Thymus (tissue), 11 donors: Measurements from ENCODE around the gene STAMBP. TPM values are rescaled to one million over a fixed set of nuclear protein-coding genes. Genes with fewer than 3 reads are reported as not detected.

Source experiments
- DNase-seq, 9 donors: peaks; one replicate each; pipeline ENCODE4 v3.0.0-alpha.2; 2013; ENCODE audit warnings: low spot score in 9 of 9, low read depth in 6 of 9, missing footprints in 1 of 9
- H3K27ac ChIP-seq, 2 donors: one replicate each; pipeline ENCODE4 v1.5.1; 2013; ENCODE audit warnings: control low read depth in 1 of 2, low read depth in 1 of 2, low read length in 1 of 2, mild to moderate bottlenecking in 1 of 2, moderate library complexity in 1 of 2
- H3K27me3 ChIP-seq, 2 donors: one replicate each; pipeline ENCODE4 v1.5.1; 2013; ENCODE audit warnings: low read length in 1 of 2; ENCODE audit not compliant: control insufficient read depth in 2 of 2, insufficient read depth in 1 of 2
- H3K36me3 ChIP-seq, 2 donors: one replicate each; pipeline ENCODE4 v1.5.1; 2013; ENCODE audit warnings: low read length in 1 of 2, mild to moderate bottlenecking in 1 of 2, moderate library complexity in 1 of 2; ENCODE audit not compliant: control insufficient read depth in 2 of 2, insufficient read depth in 2 of 2
- H3K4me1 ChIP-seq, 2 donors: one replicate each; pipeline ENCODE4 v1.5.1; 2013; ENCODE audit warnings: low read length in 2 of 2; ENCODE audit not compliant: control insufficient read depth in 2 of 2, insufficient read depth in 2 of 2
- H3K4me3 ChIP-seq, 2 donors: one replicate each; pipeline ENCODE4 v1.5.1; 2013; ENCODE audit warnings: low read length in 2 of 2, control low read depth in 1 of 2, mild to moderate bottlenecking in 1 of 2
- H3K9me3 ChIP-seq, 2 donors: one replicate each; pipeline ENCODE4 v1.5.1; 2013; ENCODE audit warnings: low read length in 1 of 2, mild to moderate bottlenecking in 1 of 2; ENCODE audit not compliant: control insufficient read depth in 2 of 2, insufficient read depth in 1 of 2
- WGBS: extraction: QIAGEN DNeasy Blood & Tissue Kit; methylation state at CpG from one replicate; pipeline ENCODE4 v1.1.7; 2013; 5-methylcytosine and 5-hydroxymethylcytosine counted together
- polyA plus RNA-seq: library from polyadenylated mRNA; stranded (reverse); fragments of 200-250 nt; gene quantifications from one replicate; pipeline ENCODE4 v1.2.3, GENCODE V29; 2013
- total RNA-seq: library from RNA; stranded (reverse); fragments of 120-200 nt; gene quantifications from one replicate; pipeline ENCODE4 v1.2.4, GENCODE V29; 2013
- donor health status: healthy.

The STAMBP gene
- total and polyA plus RNA-seq, 2 donors, result 46.3 to 48.8 TPM

DNA sequence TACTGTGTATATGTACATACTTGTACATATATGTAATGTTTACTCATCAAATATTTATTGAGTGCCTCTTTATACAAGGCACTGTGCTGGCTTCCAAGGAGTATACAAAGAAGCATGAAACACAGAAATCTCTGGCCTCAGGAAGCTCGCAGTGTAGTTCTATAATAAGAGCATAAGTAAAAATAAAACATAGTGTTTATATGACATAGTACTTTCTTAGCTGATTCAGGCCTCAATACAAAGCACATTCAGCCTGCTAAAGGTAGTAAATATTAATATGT is 13.9 kb downstream of the STAMBP start:
- H3K27me3 ChIP-seq, result no peaks in the 10 kb centered on the region
- 92% methylated on average over 1 of the region's 1 CpG for WGBS
- H3K4me3 ChIP-seq, result no peak overlapping the region
- no peak overlapping the region for H3K27ac ChIP-seq
- no peak for DNase-seq
- H3K36me3 ChIP-seq, result peaks cover 24 to 42% of the 10 kb centered on the region in 2 donors
- H3K9me3 ChIP-seq, result no peaks in the 10 kb centered on the region
- H3K4me1 ChIP-seq, result no peaks in the 10 kb centered on the region

DNA sequence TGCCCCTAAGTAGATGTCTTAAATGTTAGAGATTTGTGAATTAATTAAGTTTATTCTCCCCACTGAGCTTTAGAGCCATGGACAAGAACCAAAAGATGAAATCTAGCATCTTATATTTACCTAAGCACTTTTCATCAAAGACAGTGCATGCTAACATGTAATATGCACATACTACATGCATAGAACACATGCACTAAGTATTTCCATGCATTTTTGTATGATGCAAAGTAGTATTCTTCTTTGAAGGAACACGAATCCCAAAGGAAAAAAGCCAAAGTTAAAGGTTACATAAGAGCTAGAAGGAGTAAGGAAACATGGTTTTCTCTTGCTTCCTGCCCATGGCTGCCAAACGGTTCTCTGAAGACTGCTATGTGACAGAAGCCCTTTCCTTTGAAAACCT is 15.3 kb downstream of the STAMBP start:
- Histone ChIP-seq H3K36me3 (peaks cover 34 to 50% of the 10 kb centered on the region in 2 donors), H3K27me3 (no peaks in the 10 kb centered on the region), H3K27ac (no peak overlapping the region), H3K4me3 (no peak overlapping the region), H3K9me3 (no peaks in the 10 kb centered on the region), H3K4me1 (no peaks in the 10 kb centered on the region)
- DNase-seq, result no peak
- 67% methylated on average over 2 of the region's 2 CpGs for WGBS

DNA sequence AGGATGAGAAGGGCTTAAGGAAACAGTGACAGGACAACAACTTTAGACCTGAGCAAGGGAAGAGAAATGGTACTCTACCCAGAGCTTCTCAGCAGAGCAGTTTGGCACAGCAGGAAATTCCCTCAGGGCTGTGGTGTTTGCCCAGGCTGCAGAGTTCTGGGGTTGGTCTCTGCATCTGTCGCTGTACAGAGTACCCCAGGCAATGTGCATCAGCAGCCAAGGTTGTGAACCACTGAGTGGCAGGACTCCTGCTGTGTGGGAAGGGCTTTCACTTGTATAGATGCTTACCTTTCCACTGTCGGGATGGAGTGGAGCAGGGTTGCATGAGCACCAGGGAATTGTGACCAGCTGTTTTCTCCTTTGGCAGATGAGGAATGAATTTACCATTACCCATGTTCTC is 21.2 kb downstream of the STAMBP start:
- H3K27me3 ChIP-seq, result no peaks in the 10 kb centered on the region
- no peak overlapping the region for H3K27ac ChIP-seq
- H3K4me3 ChIP-seq, result no peak overlapping the region
- H3K9me3 ChIP-seq, result no peaks in the 10 kb centered on the region
- no peak for DNase-seq
- WGBS, result 96% methylated on average over 2 of the region's 2 CpGs
- no peaks in the 10 kb centered on the region for H3K4me1 ChIP-seq
- peaks cover 78 to 85% of the 10 kb centered on the region in 2 donors for H3K36me3 ChIP-seq

DNA sequence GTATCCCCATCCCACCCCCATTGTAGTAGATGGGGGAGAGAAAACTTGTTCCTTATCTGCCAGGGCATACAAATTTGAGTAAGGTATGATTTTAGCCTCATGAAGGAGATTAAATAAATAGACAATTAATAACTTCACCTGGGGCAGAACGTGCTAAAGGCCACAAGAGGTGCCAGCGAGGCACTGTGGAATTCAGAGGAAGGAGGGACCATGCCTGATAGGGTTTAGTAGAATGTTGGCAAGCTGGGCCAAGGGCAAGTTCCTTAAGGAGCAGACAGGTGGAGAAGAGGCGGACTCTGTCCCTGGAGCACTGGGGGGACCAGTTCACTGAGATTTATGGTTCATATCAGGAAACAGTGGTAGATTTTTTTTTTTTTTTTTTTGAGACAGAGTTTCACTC is 22.5 kb downstream of the STAMBP start:
- Histone ChIP-seq H3K36me3 (peaks cover 77 to 85% of the 10 kb centered on the region in 2 donors), H3K27ac (no peak overlapping the region), H3K4me3 (no peak overlapping the region), H3K27me3 (no peaks in the 10 kb centered on the region), H3K4me1 (no peaks in the 10 kb centered on the region), H3K9me3 (no peaks in the 10 kb centered on the region)
- 96% methylated on average over 3 of the region's 3 CpGs for WGBS
- DNase-seq, result no peak

DNA sequence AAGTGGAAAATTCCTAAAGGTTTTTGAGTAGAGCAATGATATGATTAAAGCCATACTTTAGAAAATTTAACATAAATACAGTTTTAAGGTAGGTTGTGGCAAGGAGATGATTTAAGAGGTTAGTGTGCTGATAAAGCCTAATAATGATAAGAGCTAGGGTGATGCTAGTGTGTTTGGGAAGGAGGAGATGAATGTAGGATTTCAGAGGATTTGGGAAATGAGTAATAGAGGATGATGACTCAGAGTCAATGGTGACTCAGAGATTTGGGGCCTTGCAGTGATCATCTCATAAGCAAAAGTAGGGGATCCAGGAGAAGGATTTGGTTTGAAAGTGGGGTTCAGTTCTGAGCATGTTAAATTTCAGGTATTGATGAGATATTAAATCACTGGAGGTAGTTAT is 23.3 kb downstream of the STAMBP start:
- DNase-seq, result no peak
- Histone ChIP-seq H3K4me1 (no peaks in the 10 kb centered on the region), H3K36me3 (peaks cover 75 to 85% of the 10 kb centered on the region in 2 donors), H3K4me3 (no peak overlapping the region), H3K27ac (no peak overlapping the region), H3K27me3 (no peaks in the 10 kb centered on the region), H3K9me3 (no peaks in the 10 kb centered on the region)

DNA sequence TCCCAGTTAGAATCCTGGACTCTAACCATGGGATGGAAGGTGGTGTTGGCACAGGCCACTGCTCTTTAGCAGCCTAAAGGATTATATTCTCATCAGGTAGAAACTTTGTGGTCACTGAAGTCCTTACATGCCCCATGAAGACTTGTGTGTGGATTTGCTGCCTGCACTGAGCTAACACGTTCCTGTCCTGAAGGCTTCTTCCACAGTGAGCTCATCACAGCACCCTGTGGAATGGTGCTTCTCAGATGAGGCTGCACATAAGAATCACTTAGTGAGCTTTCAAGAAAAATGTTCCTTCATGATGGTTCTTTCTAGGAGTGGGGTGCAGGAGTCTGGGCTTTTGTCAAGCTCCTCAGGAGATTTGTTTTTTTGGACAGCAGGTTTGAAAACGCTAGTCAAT is 26.8 kb downstream of the STAMBP start:
- Histone ChIP-seq H3K4me1 (no peaks in the 10 kb centered on the region), H3K4me3 (no peak overlapping the region), H3K27me3 (no peaks in the 10 kb centered on the region), H3K27ac (no peak overlapping the region), H3K36me3 (peaks cover 59 to 79% of the 10 kb centered on the region in 2 donors), H3K9me3 (no peaks in the 10 kb centered on the region)
- WGBS, result 97% methylated on average over 2 of the region's 2 CpGs
- DNase-seq, result no peak

DNA sequence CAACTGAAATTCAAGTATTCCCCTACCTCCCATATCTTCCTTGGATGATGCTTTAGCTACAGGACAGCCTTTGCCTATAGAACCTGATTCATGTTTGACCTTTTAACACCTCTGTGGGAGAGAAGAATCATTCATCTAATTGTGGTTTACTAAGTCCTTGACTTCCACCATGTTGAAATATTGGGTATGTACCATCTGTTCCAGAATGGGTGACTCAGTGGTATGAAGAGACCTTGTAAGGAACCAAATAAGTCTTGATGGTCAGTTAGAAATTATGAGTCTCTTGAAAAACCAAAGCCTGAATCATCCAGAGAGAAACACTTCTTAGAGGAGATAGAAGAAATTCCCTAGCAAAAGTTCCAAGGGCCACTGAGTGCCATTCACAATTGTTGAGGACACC is 27.5 kb downstream of the STAMBP start:
- Histone ChIP-seq H3K9me3 (no peaks in the 10 kb centered on the region), H3K27ac (no peak overlapping the region), H3K27me3 (no peaks in the 10 kb centered on the region), H3K36me3 (peaks cover 63 to 79% of the 10 kb centered on the region in 2 donors), H3K4me1 (no peaks in the 10 kb centered on the region), H3K4me3 (no peak overlapping the region)
- no peak for DNase-seq

DNA sequence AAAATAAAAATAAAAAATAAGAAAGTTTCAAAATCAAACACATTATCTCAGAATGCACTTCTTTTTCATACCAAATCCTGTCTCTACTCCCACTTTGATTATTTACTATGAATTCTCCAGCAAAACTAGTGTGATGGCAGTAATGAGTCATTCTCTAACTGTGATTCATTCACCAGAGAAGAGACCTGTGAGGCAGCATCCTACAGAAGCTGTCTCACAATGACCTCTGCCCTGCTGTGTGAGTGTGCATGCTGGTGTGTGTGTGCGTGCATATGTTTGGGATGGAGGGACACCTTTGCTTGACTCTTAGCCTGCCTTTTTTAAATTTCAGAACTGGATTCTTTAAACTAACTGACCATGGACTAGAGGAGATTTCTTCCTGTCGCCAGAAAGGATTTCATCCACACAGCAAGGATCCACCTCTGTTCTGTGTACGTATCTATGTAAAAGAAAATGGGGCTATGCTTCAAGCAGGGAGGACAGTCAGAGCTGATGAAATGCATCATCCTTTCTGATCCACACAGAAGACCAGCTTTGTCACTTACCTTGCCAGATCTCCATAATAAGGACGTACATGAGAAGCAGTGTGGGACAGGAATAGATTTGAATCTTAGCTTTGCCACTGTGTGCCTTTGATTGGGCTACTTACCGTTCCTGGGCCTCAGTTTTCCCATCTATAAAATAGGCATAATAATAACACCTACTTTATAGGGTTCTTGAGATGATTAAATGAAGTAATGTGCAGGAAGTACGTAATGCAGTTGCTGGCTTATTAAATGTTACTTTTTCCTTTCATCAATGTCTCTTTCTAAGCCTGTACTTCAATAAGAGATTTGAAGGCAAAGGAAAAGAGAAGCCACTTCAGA is 31.2 kb downstream of the STAMBP start:
- no peak for DNase-seq
- H3K4me1 ChIP-seq, result no peaks in the 10 kb centered on the region
- no peak overlapping the region for H3K27ac ChIP-seq
- no peaks in the 10 kb centered on the region for H3K9me3 ChIP-seq
- H3K27me3 ChIP-seq, result no peaks in the 10 kb centered on the region
- no peak overlapping the region for H3K4me3 ChIP-seq
- 97% methylated on average over 6 of the region's 6 CpGs for WGBS
- peaks cover 44 to 76% of the 10 kb centered on the region in 2 donors for H3K36me3 ChIP-seq

DNA sequence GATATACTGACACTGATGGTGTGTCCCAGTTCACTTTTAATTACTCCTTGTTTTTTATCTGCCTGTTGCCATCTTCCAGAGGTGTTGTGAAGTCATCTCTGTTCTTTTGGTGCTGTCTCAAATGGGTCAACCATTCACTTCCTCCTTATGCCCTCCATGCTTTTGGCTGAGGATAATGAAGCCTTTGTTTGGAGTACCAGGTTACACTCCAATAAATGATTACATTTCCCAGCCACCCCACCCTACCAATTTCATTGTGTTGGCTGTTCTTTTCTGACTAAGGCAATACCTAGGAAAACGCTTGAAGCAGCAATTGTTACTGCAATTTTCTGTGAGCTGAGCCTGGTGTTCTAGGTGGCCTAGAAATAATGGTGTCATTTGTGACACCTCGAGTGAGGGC is 34.2 kb downstream of the STAMBP start:
- Histone ChIP-seq H3K4me1 (no peaks in the 10 kb centered on the region), H3K27me3 (no peaks in the 10 kb centered on the region), H3K9me3 (no peaks in the 10 kb centered on the region), H3K4me3 (no peak overlapping the region), H3K27ac (no peak overlapping the region), H3K36me3 (peaks cover 33 to 65% of the 10 kb centered on the region in 2 donors)
- no peak for DNase-seq
- whole genome bisulfite sequencing, result 96% methylated on average over 2 of the region's 2 CpGs
